GM23248 (cell line): Measurements from ENCODE around the gene KCND2. TPM values are rescaled to one million over a fixed set of nuclear protein-coding genes. Genes with fewer than 3 reads are reported as not detected.

ENCODE experiments used
- DNase-seq: peaks from one replicate; pipeline ENCODE4 v3.0.0-alpha.2; 2015
- H2AFZ ChIP-seq: fragments of 200-600 bp; sonication (generic); 2 replicates; pipeline ENCODE4 v1.6.1; 2016; ENCODE audit warnings: antibody characterized with exemption
- H3F3A ChIP-seq: fragments of 200-600 bp; sonication (generic); 2 replicates; pipeline ENCODE4 v1.6.1; 2016; ENCODE audit warnings: mild to moderate bottlenecking, antibody characterized with exemption, mixed run types; ENCODE audit not compliant: insufficient read depth
- H3K27ac ChIP-seq: fragments of 200-600 bp; sonication (generic); 2 replicates; pipeline ENCODE4 v1.5.1; 2016; ENCODE audit warnings: mild to moderate bottlenecking
- H3K27me3 ChIP-seq: fragments of 200-600 bp; sonication (generic); replicated peaks from 2 replicates; pipeline ENCODE4 v1.6.1; 2016; ENCODE audit warnings: mild to moderate bottlenecking; ENCODE audit not compliant: insufficient read depth
- H3K36me3 ChIP-seq: fragments of 200-600 bp; sonication (generic); 2 replicates; pipeline ENCODE4 v1.6.1; 2016; ENCODE audit warnings: low read depth, mild to moderate bottlenecking
- H3K4me1 ChIP-seq: fragments of 200-600 bp; sonication (generic); 2 replicates; pipeline ENCODE4 v1.6.1; 2016; ENCODE audit warnings: mild to moderate bottlenecking; ENCODE audit not compliant: insufficient read depth
- H3K4me2 ChIP-seq: fragments of 200-600 bp; sonication (generic); one replicate; pipeline ENCODE4 v1.6.1; 2016; ENCODE audit warnings: mild to moderate bottlenecking; ENCODE audit not compliant: unreplicated experiment
- H3K4me3 ChIP-seq: fragments of 200-600 bp; sonication (generic); 2 replicates; pipeline ENCODE4 v1.5.1; 2016; ENCODE audit warnings: mild to moderate bottlenecking
- H3K79me2 ChIP-seq: fragments of 200-600 bp; sonication (generic); 2 replicates; pipeline ENCODE4 v1.6.1; 2016; ENCODE audit warnings: mild to moderate bottlenecking; ENCODE audit not compliant: insufficient read depth
- H3K9ac ChIP-seq: fragments of 200-600 bp; sonication (generic); 2 replicates; pipeline ENCODE4 v1.6.1; 2016; ENCODE audit warnings: mild to moderate bottlenecking
- H3K9me2 ChIP-seq: fragments of 200-600 bp; sonication (generic); 2 replicates; pipeline ENCODE4 v1.6.1; 2016; ENCODE audit warnings: mixed run types, mild to moderate bottlenecking, moderate library complexity; ENCODE audit not compliant: insufficient read depth
- H3K9me3 ChIP-seq: fragments of 200-600 bp; sonication (generic); one replicate; pipeline ENCODE4 v1.6.1; 2017; ENCODE audit warnings: low read depth
- H4K20me1 ChIP-seq: fragments of 200-600 bp; sonication (generic); 2 replicates; pipeline ENCODE4 v1.6.0; 2016; ENCODE audit not compliant: insufficient read depth
- EZH2 ChIP-seq: fragments of 200-600 bp; sonication (generic); IDR thresholded peaks from 2 replicates; pipeline ENCODE4 v1.6.1; 2018; ENCODE audit warnings: antibody characterized with exemption, mild to moderate bottlenecking; ENCODE audit not compliant: insufficient read depth, poor library complexity, severe bottlenecking
- EZH2phosphoT487 ChIP-seq: fragments of 200-600 bp; sonication (generic); IDR thresholded peaks from 2 replicates; pipeline ENCODE4 v1.6.1; 2018; ENCODE audit warnings: antibody characterized with exemption, moderate library complexity, mild to moderate bottlenecking, low read depth; ENCODE audit not compliant: insufficient read depth
- WGBS, 2 experiments: methylation state at CpG; one replicate each; pipeline ENCODE4 v1.1.6; 2015 to 2017; ENCODE audit warnings: low lambda C conversion rate in 2 of 2, low coverage in 1 of 2; ENCODE audit errors: missing lambda C conversion rate in 2 of 2; 5-methylcytosine and 5-hydroxymethylcytosine counted together
- in situ Hi-C: fragments of 300-500 bp; cut with MboI; formaldehyde crosslinking; loops from 2 replicates; pipeline ENCODE4 v1.15.0; 2020
- polyA plus RNA-seq: library from polyadenylated mRNA; unstranded; fragments of >200 nt; fragmentation: Nextera tagmentation; extraction: Ambion mirVana; gene quantifications from 2 replicates; pipeline ENCODE4 v1.2.1, GENCODE V29; 2016
- total RNA-seq: library from RNA; depleted of rRNA; stranded (reverse); fragments of >200 nt; shearing (Covaris generic); gene quantifications from 2 replicates; pipeline ENCODE4 v1.2.3, GENCODE V29; 2014

The KCND2 gene
- total and polyA plus RNA-seq, 2 experiments from 2014 or later = 0.35 to 1.5 TPM

GRCh38 chr7:120259386-120259785, 13.6 kb upstream of the KCND2 start:
- in situ Hi-C loops = no loop called here
- no peak overlapping the region for H3K27ac ChIP-seq

GRCh38 chr7:120260111-120260510, 12.9 kb upstream of the KCND2 start:
- Histone ChIP-seq H3F3A (no peaks in the 10 kb centered on the region), H3K4me2 (no peak overlapping the region), H2AFZ (no peak overlapping the region), H3K27ac (no peak overlapping the region), H3K27me3 (no peaks in the 10 kb centered on the region), H3K4me3 (no peak overlapping the region), H3K9me3 (no peaks in the 10 kb centered on the region), H3K9ac (no peak overlapping the region), H3K36me3 (no peaks in the 10 kb centered on the region), H3K9me2 (no peaks in the 10 kb centered on the region), H3K4me1 (peaks cover 8% of the 10 kb centered on the region), H3K79me2 (no peaks in the 10 kb centered on the region), H4K20me1 (no peaks in the 10 kb centered on the region)
- 27% methylated on average over 1 of the region's 1 CpG for WGBS, 2 experiments
- TF ChIP-seq EZH2 = no peak
- TF ChIP-seq EZH2phosphoT487 = no peak
- in situ Hi-C loops = no loop called here
- no peak for DNase-seq

More at GRCh38 chr7:120259386-120259785, 13.6 kb upstream of the KCND2 start:
- WGBS, 2 experiments = 47 to 61% methylated on average over 2 of the region's 2 CpGs
- H3K27me3 ChIP-seq = no peaks in the 10 kb centered on the region
- H4K20me1 ChIP-seq = no peaks in the 10 kb centered on the region
- DNase-seq = peak; percentile 53
- H3K36me3 ChIP-seq = no peaks in the 10 kb centered on the region
- no peak overlapping the region for H3K4me2 ChIP-seq
- no peaks in the 10 kb centered on the region for H3K9me3 ChIP-seq
- H3K4me1 ChIP-seq = peaks cover 8% of the 10 kb centered on the region
- no peak overlapping the region for H2AFZ ChIP-seq
- H3K9me2 ChIP-seq = no peaks in the 10 kb centered on the region
- no peak overlapping the region for H3K9ac ChIP-seq
- TF ChIP-seq EZH2phosphoT487 = no peak
- TF ChIP-seq EZH2 = no peak
- H3K79me2 ChIP-seq = no peaks in the 10 kb centered on the region
- H3K4me3 ChIP-seq = no peak overlapping the region
- H3F3A ChIP-seq = no peaks in the 10 kb centered on the region

DNA sequence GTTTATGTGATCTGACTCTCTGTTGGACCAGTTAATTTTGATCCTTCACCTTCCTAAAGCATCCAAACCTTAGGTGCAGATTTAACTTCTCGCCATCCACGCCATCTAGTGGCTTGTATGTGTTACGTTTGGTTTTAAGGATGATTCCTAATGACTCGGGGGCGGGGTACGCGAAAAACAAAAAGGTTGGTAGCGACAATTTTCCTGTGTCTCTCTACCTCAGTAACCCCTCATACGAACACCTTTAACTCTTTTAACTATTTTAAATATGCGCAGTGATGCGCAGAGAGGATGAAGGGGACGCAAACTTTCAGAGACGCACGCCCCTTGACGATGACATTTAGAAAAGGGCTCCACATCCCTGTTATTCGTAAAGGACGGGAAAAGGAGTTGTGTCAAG, 714 bp upstream of the KCND2 start:
- peak; percentile 78 for DNase-seq
- no peaks in the 10 kb centered on the region for H3K9me3 ChIP-seq
- H3F3A ChIP-seq = no peaks in the 10 kb centered on the region
- in situ Hi-C loops = loop anchor here (10.0 kb wide), 1 partner anchor 327 kb away; no protein-coding TSS in a partner anchor
- H4K20me1 ChIP-seq = no peaks in the 10 kb centered on the region
- no peaks in the 10 kb centered on the region; the same call in none of the 2 replicates for H3K27me3 ChIP-seq
- H3K79me2 ChIP-seq = no peaks in the 10 kb centered on the region
- H3K27ac ChIP-seq = no peak overlapping the region
- H3K36me3 ChIP-seq = no peaks in the 10 kb centered on the region
- no peaks in the 10 kb centered on the region for H3K4me1 ChIP-seq
- peak overlapping the region; percentile 90 for H3K4me3 ChIP-seq
- no peak for TF ChIP-seq EZH2phosphoT487
- TF ChIP-seq EZH2 = no peak
- peak overlapping the region; percentile 92 for H2AFZ ChIP-seq
- H3K9ac ChIP-seq = peak overlapping the region; percentile 67
- 0 to 2% methylated on average over 17 of the region's 17 CpGs for WGBS, 2 experiments
- H3K4me2 ChIP-seq = peak overlapping the region; percentile 99
- H3K9me2 ChIP-seq = no peaks in the 10 kb centered on the region

DNA sequence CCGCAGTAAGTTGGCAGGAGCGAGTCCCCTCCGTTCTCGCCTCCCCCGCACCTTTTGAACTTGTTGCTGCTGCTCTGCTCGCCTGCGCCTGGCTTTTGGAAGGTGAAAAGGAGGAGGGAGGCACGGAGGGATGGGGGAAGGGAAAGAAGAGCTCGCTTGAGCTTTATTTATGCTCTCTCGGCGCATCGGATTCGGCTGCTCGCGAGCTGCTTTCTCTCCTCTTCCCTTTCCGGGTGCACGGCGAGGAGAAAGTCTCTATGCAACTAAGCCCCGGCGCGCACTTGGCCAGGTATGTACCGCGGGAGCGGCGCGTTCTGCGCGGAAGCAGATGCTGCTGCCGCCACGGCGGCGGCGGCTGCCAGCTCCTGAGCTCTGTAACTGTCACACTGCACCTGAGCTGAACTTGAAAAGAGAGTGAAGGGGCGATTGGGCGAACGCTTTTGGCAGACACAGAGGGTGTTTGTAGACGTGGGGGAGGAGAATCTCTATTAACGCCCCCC, 551 bp downstream of the KCND2 start:
- Histone ChIP-seq H3K79me2 (no peaks in the 10 kb centered on the region), H3K27ac (no peak overlapping the region), H3K4me1 (no peaks in the 10 kb centered on the region), H3K9ac (peak overlapping the region; percentile 14), H3K4me3 (peak overlapping the region; percentile 90), H3F3A (no peaks in the 10 kb centered on the region), H2AFZ (peak overlapping the region; percentile 47), H3K4me2 (peak overlapping the region; percentile 62), H3K9me3 (no peaks in the 10 kb centered on the region), H4K20me1 (no peaks in the 10 kb centered on the region), H3K9me2 (no peaks in the 10 kb centered on the region), H3K36me3 (no peaks in the 10 kb centered on the region), H3K27me3 (no peaks in the 10 kb centered on the region; the same call in none of the 2 replicates)
- 2% methylated on average over 32 to 37 of the region's 38 CpGs for WGBS, 2 experiments
- TF ChIP-seq EZH2 (no peak), EZH2phosphoT487 (no peak)
- in situ Hi-C loops = loop anchor here (10.0 kb wide), 1 partner anchor 329 kb away; no protein-coding TSS in a partner anchor
- peak; percentile 45 for DNase-seq
